ENCODE measurements around the gene CHMP3. TPM values are rescaled to one million over a fixed set of nuclear protein-coding genes. Genes with fewer than 3 reads are reported as not detected.

Gene CHMP3
- total RNA-seq, 1 experiment from 2014 or later = 63.4 TPM

DNA sequence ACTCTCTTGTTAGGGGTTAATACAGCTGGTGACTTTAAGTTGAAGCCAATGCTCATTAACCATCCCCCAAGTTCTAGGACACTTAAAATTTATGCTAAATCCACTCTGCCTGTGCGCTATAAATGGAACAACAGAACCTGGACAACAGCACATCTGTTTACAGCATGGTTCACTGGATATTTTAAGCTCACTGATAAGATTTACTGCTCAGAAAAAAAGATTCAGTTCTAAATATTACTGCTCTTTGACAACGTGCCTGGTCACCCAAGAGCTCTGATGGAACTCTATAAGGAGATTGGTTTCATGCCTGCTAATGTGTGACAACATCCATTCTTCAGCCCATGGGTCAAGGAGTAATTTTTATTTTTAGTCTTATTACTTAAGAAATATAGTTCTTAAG, 32.9 kb upstream of the CHMP3 start:
- BruUV-seq (replicated peaks) = no TSS peak
- ChIA-PET POLR2A (no interaction called here), CTCF (no interaction called here), RAD21 (ENCODE audit: low non-redundant PET in 1 of 2, low total read pairs in 2 of 2, uncharacterized antibody in 2 of 2, unreplicated experiment in 2 of 2) (no interaction called here)
- Histone ChIP-seq H3K36me3 (ENCODE audit: control insufficient read depth in 1 of 2, insufficient read depth in 2 of 2, low read length in 2 of 2) (no peaks in the 10 kb centered on the region), H3K9me2 (ENCODE audit: insufficient read depth) (no peaks in the 10 kb centered on the region), H3K27me3 (ENCODE audit: insufficient read depth, low read length) (no peaks in the 10 kb centered on the region), H3K9me3 (ENCODE audit: control insufficient read depth in 1 of 2, insufficient read depth in 1 of 2, low read depth in 1 of 2, low read length in 2 of 2) (no peaks in the 10 kb centered on the region), H3K9ac (ENCODE audit: low read length) (no peak overlapping the region), H3K4me3 (replicated peaks in 1 of 2; ENCODE audit: low read depth in 1 of 2, low read length in 2 of 2) (no peak overlapping the region), H2AFZ (ENCODE audit: low read depth, low read length, poor library complexity, severe bottlenecking) (no peak overlapping the region), H4K20me1 (ENCODE audit: insufficient read depth) (no peaks in the 10 kb centered on the region), H3K4me1 (ENCODE audit: control insufficient read depth in 1 of 2, insufficient read depth in 2 of 2, low read length in 2 of 2) (no peaks in the 10 kb centered on the region), H3K4me2 (ENCODE audit: low read length) (no peak overlapping the region), H3K27ac (ENCODE audit: low read depth, low read length) (no peak overlapping the region), H3K79me2 (ENCODE audit: insufficient read depth, low read length) (no peaks in the 10 kb centered on the region)
- TF ChIP-seq ZNF274 (IDR thresholded peaks at IDR 0.05; ENCODE audit: low read depth, low read length) = no peak
- no peak for TF ChIP-seq CBX3 (IDR thresholded peaks at IDR 0.05; ENCODE audit: low read depth)
- no peak for TF ChIP-seq EGR1 (IDR thresholded peaks at IDR 0.05; ENCODE audit: low read depth)
- no peak for TF ChIP-seq RAD21 (IDR thresholded peaks at IDR 0.05; ENCODE audit: low read depth)
- TF ChIP-seq CEBPB (IDR thresholded peaks at IDR 0.05; ENCODE audit: low read depth) = no peak
- TF ChIP-seq POLR2A (IDR thresholded peaks at IDR 0.05; ENCODE audit: borderline replicate concordance, extremely low read depth, insufficient read depth, insufficient read length) = no peak
- TF ChIP-seq SIN3A (IDR thresholded peaks at IDR 0.05; ENCODE audit: low read depth) = no peak
- no peak for TF ChIP-seq FOSL1 (IDR thresholded peaks at IDR 0.05; ENCODE audit: low read depth)
- no peak for TF ChIP-seq ATF3 (IDR thresholded peaks at IDR 0.05)
- intact Hi-C loops (cut with micrococcal nuclease) = no loop called here
- ATAC-seq (no peak), DNase-seq (ENCODE audit: low read depth, low spot score) (no peak)

DNA sequence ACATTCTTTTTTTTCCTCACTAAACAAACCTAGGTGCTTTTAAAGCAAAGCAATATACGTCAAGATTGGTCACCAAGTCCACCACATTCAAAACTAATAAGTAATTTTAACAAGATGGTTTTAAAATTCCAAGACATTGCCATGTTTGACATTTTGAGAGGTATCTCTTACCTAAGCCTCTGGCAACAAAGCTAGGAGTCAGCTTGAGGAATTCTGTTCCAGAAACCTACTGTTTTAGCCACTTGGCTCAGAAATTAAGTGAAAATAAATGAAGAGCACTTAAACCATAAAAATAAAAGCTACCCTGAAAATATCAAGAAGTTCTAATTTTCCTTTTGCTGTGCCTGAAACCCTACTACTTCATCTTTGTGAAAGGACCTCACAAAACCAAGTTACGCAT, 30.0 kb upstream of the CHMP3 start:
- no peaks in the 10 kb centered on the region for H3K9me3 ChIP-seq (ENCODE audit: control insufficient read depth in 1 of 2, insufficient read depth in 1 of 2, low read depth in 1 of 2, low read length in 2 of 2)
- H3K9me2 ChIP-seq (ENCODE audit: insufficient read depth) = no peaks in the 10 kb centered on the region
- ATAC-seq (no peak), DNase-seq (ENCODE audit: low read depth, low spot score) (no peak)
- BruUV-seq (replicated peaks) = no TSS peak
- no peak overlapping the region for H3K4me2 ChIP-seq (ENCODE audit: low read length)
- H3K27me3 ChIP-seq (ENCODE audit: insufficient read depth, low read length) = no peaks in the 10 kb centered on the region
- RAD21 ChIA-PET (ENCODE audit: low non-redundant PET in 1 of 2, low total read pairs in 2 of 2, uncharacterized antibody in 2 of 2, unreplicated experiment in 2 of 2) = no interaction called here
- H4K20me1 ChIP-seq (ENCODE audit: insufficient read depth) = no peaks in the 10 kb centered on the region
- CTCF ChIA-PET = no interaction called here
- POLR2A ChIA-PET = no interaction called here
- no peak overlapping the region for H3K27ac ChIP-seq (ENCODE audit: low read depth, low read length)
- no peak overlapping the region for H3K4me3 ChIP-seq (replicated peaks in 1 of 2; ENCODE audit: low read depth in 1 of 2, low read length in 2 of 2)
- no peaks in the 10 kb centered on the region for H3K4me1 ChIP-seq (ENCODE audit: control insufficient read depth in 1 of 2, insufficient read depth in 2 of 2, low read length in 2 of 2)
- H3K36me3 ChIP-seq (ENCODE audit: control insufficient read depth in 1 of 2, insufficient read depth in 2 of 2, low read length in 2 of 2) = no peaks in the 10 kb centered on the region
- no peak overlapping the region for H3K9ac ChIP-seq (ENCODE audit: low read length)
- no peak overlapping the region for H2AFZ ChIP-seq (ENCODE audit: low read depth, low read length, poor library complexity, severe bottlenecking)
- intact Hi-C loops (cut with micrococcal nuclease) = no loop called here
- no peaks in the 10 kb centered on the region for H3K79me2 ChIP-seq (ENCODE audit: insufficient read depth, low read length)
- TF ChIP-seq ZFX (IDR thresholded peaks at IDR 0.05) (no peak), CEBPB (IDR thresholded peaks at IDR 0.05; ENCODE audit: low read depth) (no peak), SP1 (IDR thresholded peaks at IDR 0.05; ENCODE audit: low read depth) (no peak), EZH2 (IDR thresholded peaks at IDR 0.05) (no peak), JUND (IDR thresholded peaks at IDR 0.05) (no peak), ZNF274 (IDR thresholded peaks at IDR 0.05; ENCODE audit: low read depth, low read length) (no peak), FOSL1 (IDR thresholded peaks at IDR 0.05; ENCODE audit: low read depth) (no peak), EGR1 (IDR thresholded peaks at IDR 0.05; ENCODE audit: low read depth) (no peak), POLR2AphosphoS5 (IDR thresholded peaks at IDR 0.05; ENCODE audit: low read depth, low read length) (no peak), ATF3 (IDR thresholded peaks at IDR 0.05) (no peak), TCF7L2 (IDR thresholded peaks at IDR 0.05; ENCODE audit: borderline replicate concordance, extremely low read depth, insufficient read depth, insufficient read length) (no peak), SIN3A (IDR thresholded peaks at IDR 0.05; ENCODE audit: low read depth) (no peak), SRF (IDR thresholded peaks at IDR 0.05; ENCODE audit: low read depth) (no peak), ELF1 (IDR thresholded peaks at IDR 0.05; ENCODE audit: borderline replicate concordance, low read depth) (no peak), REST (IDR thresholded peaks at IDR 0.05; ENCODE audit: low read depth) (no peak)
- TF ChIP-seq, protein P1, sequence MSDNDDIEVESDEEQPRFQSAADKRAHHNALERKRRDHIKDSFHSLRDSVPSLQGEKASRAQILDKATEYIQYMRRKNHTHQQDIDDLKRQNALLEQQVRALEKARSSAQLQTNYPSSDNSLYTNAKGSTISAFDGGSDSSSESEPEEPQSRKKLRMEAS (IDR thresholded peaks at IDR 0.05) = no peak

Measured in HCT116 (cell line).